Suprapubic skin (tissue), 3 donors: ENCODE measurements around the gene PHRF1.

Experiments
- POLR2AphosphoS5 ChIP-seq, 3 donors: sonication (generic); formaldehyde crosslinking; IDR thresholded peaks; one replicate each; pipeline ENCODE4 v1.6.1; 2017; ENCODE audit warnings: antibody characterized with exemption in 3 of 3
- TF ChIP-seq, protein P1 (sequence below), 2 donors: fragments of 200-600 bp in 1 of 2; fragments of 450-650 bp in 1 of 2; sonication (generic) in 1 of 2; IDR thresholded peaks; one replicate each; pipeline ENCODE4 v1.5.1; 2016 to 2019; ENCODE audit warnings: antibody characterized with exemption in 2 of 2, mild to moderate bottlenecking in 1 of 2, moderate library complexity in 1 of 2

DNA sequence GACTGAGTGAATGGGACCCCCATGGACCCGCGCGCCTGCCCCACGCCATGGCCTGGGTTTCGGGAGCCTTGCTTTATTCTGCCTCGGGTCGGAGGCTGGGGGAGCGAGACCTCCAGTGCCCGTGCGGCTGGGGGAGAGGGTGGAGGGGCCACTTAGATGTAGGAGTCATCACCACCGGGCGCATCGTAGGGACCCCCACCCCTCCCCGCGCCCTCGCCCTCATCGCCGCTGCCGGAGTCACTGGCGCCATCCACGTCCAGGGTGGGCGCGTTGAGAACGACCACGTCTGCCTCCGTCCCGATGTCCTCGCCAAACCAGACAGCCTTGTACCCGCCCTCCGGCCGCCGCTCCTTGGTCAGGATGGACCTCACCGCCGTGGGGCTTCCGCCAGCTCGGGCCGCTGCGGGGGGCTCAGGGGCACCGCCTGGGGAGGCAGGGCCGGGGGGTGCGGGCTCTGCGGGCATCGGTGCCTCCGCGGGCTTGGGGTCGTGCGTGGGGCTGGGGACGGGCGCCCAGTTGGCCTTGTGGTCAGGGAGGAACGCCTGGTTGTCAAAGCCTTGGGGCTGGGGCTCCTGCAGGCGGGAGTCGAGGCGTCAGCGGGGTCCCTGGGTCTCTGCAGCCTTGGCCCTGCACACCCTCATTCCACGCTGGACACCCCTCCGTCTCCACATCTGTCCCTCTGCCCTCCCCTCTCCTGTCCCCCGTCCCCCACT, 41.1 kb downstream of the PHRF1 start:
- TF ChIP-seq, protein P1, sequence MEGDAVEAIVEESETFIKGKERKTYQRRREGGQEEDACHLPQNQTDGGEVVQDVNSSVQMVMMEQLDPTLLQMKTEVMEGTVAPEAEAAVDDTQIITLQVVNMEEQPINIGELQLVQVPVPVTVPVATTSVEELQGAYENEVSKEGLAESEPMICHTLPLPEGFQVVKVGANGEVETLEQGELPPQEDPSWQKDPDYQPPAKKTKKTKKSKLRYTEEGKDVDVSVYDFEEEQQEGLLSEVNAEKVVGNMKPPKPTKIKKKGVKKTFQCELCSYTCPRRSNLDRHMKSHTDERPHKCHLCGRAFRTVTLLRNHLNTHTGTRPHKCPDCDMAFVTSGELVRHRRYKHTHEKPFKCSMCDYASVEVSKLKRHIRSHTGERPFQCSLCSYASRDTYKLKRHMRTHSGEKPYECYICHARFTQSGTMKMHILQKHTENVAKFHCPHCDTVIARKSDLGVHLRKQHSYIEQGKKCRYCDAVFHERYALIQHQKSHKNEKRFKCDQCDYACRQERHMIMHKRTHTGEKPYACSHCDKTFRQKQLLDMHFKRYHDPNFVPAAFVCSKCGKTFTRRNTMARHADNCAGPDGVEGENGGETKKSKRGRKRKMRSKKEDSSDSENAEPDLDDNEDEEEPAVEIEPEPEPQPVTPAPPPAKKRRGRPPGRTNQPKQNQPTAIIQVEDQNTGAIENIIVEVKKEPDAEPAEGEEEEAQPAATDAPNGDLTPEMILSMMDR (IDR thresholded peaks at IDR 0.05) = no peak
- no peak for TF ChIP-seq POLR2AphosphoS5 (IDR thresholded peaks at IDR 0.05)
